GM23338 (cell line): ENCODE measurements around the gene NRXN2.

ENCODE experiments used
- EZH2 ChIP-seq: fragments of 200-600 bp; sonication (generic); IDR thresholded peaks from one replicate; pipeline ENCODE4 v1.8.0; 2017; ENCODE audit warnings: antibody characterized with exemption, mild to moderate bottlenecking, low read depth; ENCODE audit not compliant: unreplicated experiment
- JUNB ChIP-seq: IDR thresholded peaks from one replicate; pipeline ENCODE4 v1.6.1; 2016; ENCODE audit warnings: antibody characterized with exemption; ENCODE audit not compliant: unreplicated experiment
- POLR2AphosphoS5 ChIP-seq: IDR thresholded peaks from 2 replicates; pipeline ENCODE4 v1.6.1; 2016; ENCODE audit warnings: antibody characterized with exemption, low read depth
- ZNF331 ChIP-seq: fragments of 250-450 bp; sonication (Bioruptor Pico); IDR thresholded peaks from 2 replicates; pipeline ENCODE4 v1.5.0; 2020; ENCODE audit warnings: low read depth, mild to moderate bottlenecking, moderate library complexity
- TF ChIP-seq, protein P1 (sequence below), 2 experiments: fragments of 200-600 bp in 1 of 2; sonication (generic) in 1 of 2; conservative IDR thresholded peaks; 2 replicates each; pipeline versions ENCODE4 v1.5.1 to v1.6.1; 2016 to 2017; ENCODE audit warnings: antibody characterized with exemption in 2 of 2, low read depth in 2 of 2, mild to moderate bottlenecking in 2 of 2, moderate library complexity in 1 of 2
- TF ChIP-seq, protein P2 (sequence below): IDR thresholded peaks from one replicate; pipeline ENCODE4 v1.6.1; 2018; ENCODE audit warnings: antibody characterized with exemption; ENCODE audit not compliant: unreplicated experiment

DNA sequence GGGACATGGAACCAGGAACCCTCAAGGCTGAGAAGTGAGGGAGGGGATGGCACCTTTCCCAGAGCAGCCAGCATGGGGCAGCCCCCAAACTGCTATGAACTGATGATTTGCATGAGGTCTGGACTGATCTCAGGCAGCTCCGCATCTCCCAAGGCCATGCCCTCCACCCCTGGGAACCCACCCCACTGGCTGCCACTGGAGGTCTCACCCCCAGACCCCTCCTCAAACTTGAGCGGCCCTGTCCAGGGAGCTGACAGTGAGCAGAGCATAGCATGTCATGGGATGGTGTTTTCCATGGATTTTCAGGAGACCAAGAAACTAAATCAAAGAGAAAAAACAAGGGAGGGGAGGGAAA is 46.8 kb downstream of the NRXN2 start:
- TF ChIP-seq POLR2AphosphoS5: no peak
- no peak for TF ChIP-seq EZH2
- TF ChIP-seq, protein P1, sequence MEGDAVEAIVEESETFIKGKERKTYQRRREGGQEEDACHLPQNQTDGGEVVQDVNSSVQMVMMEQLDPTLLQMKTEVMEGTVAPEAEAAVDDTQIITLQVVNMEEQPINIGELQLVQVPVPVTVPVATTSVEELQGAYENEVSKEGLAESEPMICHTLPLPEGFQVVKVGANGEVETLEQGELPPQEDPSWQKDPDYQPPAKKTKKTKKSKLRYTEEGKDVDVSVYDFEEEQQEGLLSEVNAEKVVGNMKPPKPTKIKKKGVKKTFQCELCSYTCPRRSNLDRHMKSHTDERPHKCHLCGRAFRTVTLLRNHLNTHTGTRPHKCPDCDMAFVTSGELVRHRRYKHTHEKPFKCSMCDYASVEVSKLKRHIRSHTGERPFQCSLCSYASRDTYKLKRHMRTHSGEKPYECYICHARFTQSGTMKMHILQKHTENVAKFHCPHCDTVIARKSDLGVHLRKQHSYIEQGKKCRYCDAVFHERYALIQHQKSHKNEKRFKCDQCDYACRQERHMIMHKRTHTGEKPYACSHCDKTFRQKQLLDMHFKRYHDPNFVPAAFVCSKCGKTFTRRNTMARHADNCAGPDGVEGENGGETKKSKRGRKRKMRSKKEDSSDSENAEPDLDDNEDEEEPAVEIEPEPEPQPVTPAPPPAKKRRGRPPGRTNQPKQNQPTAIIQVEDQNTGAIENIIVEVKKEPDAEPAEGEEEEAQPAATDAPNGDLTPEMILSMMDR (conservative IDR thresholded peaks at IDR 0.05; ENCODE audit: low read depth in 2 of 2): no peak
- no peak for TF ChIP-seq ZNF331
- no peak for TF ChIP-seq JUNB
- TF ChIP-seq, protein P2, sequence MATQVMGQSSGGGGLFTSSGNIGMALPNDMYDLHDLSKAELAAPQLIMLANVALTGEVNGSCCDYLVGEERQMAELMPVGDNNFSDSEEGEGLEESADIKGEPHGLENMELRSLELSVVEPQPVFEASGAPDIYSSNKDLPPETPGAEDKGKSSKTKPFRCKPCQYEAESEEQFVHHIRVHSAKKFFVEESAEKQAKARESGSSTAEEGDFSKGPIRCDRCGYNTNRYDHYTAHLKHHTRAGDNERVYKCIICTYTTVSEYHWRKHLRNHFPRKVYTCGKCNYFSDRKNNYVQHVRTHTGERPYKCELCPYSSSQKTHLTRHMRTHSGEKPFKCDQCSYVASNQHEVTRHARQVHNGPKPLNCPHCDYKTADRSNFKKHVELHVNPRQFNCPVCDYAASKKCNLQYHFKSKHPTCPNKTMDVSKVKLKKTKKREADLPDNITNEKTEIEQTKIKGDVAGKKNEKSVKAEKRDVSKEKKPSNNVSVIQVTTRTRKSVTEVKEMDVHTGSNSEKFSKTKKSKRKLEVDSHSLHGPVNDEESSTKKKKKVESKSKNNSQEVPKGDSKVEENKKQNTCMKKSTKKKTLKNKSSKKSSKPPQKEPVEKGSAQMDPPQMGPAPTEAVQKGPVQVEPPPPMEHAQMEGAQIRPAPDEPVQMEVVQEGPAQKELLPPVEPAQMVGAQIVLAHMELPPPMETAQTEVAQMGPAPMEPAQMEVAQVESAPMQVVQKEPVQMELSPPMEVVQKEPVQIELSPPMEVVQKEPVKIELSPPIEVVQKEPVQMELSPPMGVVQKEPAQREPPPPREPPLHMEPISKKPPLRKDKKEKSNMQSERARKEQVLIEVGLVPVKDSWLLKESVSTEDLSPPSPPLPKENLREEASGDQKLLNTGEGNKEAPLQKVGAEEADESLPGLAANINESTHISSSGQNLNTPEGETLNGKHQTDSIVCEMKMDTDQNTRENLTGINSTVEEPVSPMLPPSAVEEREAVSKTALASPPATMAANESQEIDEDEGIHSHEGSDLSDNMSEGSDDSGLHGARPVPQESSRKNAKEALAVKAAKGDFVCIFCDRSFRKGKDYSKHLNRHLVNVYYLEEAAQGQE: no peak
